Karpas-422 (cell line): ENCODE results near the gene CSH1. TPM values are rescaled to one million over a fixed set of nuclear protein-coding genes. Genes with fewer than 3 reads are reported as not detected.
"Not testable (repeated sequence)": the region's sequence is repeated elsewhere in the genome, so short reads cannot be mapped to it uniquely, and the experiment has no call there.

Experiments
- DNase-seq: peaks from one replicate; pipeline ENCODE4 v3.0.0-alpha.2; 2015
- H2AFZ ChIP-seq: fragments of 200-600 bp; sonication (generic); 2 replicates; pipeline ENCODE4 v1.6.1; 2014; ENCODE audit warnings: antibody characterized with exemption, low read length, mixed read lengths
- H3K27ac ChIP-seq: fragments of 200-600 bp; sonication (generic); 2 replicates; pipeline ENCODE4 v1.5.1; 2014; ENCODE audit warnings: mild to moderate bottlenecking, low read length, moderate library complexity
- H3K27me3 ChIP-seq: fragments of 200-600 bp; sonication (generic); 2 replicates; pipeline ENCODE4 v1.6.1; 2014; ENCODE audit warnings: low read length, mixed read lengths
- H3K36me3 ChIP-seq: fragments of 200-600 bp; sonication (generic); 2 replicates; pipeline ENCODE4 v1.6.1; 2014; ENCODE audit warnings: low read length, mixed read lengths; ENCODE audit not compliant: insufficient read depth
- H3K4me1 ChIP-seq: fragments of 200-600 bp; sonication (generic); 2 replicates; pipeline ENCODE4 v1.6.1; 2014; ENCODE audit warnings: mild to moderate bottlenecking, low read length, mixed read lengths
- H3K4me2 ChIP-seq: fragments of 200-600 bp; sonication (generic); 2 replicates; pipeline ENCODE4 v1.6.1; 2014; ENCODE audit warnings: low read length, low read depth, mild to moderate bottlenecking; ENCODE audit not compliant: poor library complexity, severe bottlenecking
- H3K4me3 ChIP-seq: fragments of 200-600 bp; sonication (generic); 2 replicates; pipeline ENCODE4 v1.5.1; 2014; ENCODE audit warnings: mild to moderate bottlenecking, antibody characterized with exemption, low read length, mixed read lengths
- H3K79me2 ChIP-seq: fragments of 200-600 bp; sonication (generic); 2 replicates; pipeline ENCODE4 v1.6.1; 2014; ENCODE audit warnings: mild to moderate bottlenecking, low read length, mixed read lengths
- H3K9ac ChIP-seq: fragments of 200-600 bp; sonication (generic); 2 replicates; pipeline ENCODE4 v1.6.0; 2014; ENCODE audit warnings: low read length
- H3K9me2 ChIP-seq: fragments of 200-600 bp; sonication (generic), shearing (Covaris generic); replicated peaks from 2 replicates; pipeline ENCODE4 v1.6.0; 2014; ENCODE audit warnings: mild to moderate bottlenecking, low read length, moderate library complexity; ENCODE audit not compliant: insufficient read depth
- H3K9me3 ChIP-seq: fragments of 300-700, 200-600 bp; sonication (generic); 2 replicates; pipeline ENCODE4 v1.6.1; 2014; ENCODE audit warnings: low read length, mixed read lengths
- H4K20me1 ChIP-seq: fragments of 200-600 bp; sonication (generic); 2 replicates; pipeline ENCODE4 v1.6.1; 2014; ENCODE audit warnings: mild to moderate bottlenecking, antibody characterized with exemption, low read length, low read depth; ENCODE audit not compliant: insufficient read depth
- total RNA-seq: library from RNA; depleted of rRNA; stranded (reverse); fragments of >200 nt; shearing (Covaris generic); gene quantifications from 2 replicates; pipeline ENCODE4 v1.2.3, GENCODE V29; 2014; ENCODE audit warnings: low replicate concordance

The CSH1 gene
- total RNA-seq, 1 experiment from 2014 or later: not detected

DNA sequence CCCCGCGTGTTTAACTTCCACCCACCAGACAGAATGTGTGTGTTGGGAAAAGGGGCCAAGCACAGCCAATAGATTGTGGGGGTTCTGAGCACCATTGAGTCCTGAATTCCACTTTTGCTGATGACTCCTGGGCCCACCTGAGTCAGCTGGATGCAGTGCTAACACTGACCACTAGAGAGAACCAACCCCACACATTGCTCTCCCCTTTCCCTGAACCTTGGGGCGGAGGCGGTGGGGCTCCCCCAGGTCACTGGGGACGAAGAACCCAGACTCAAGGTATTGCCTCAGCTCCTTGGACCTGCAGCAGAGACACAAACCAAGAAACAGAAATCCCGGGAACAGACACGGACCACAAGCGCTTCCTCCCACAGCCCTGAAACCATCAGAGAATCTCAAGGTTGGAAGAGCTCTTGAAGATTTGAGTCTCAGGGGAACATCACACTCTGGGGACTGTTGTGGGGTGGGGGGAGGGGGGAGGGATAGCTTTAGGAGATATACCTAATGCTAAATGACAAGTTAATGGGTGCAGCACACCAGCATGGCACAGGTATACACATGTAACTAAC is 22.2 kb downstream of the CSH1 start:
- H3K79me2 ChIP-seq, H3K4me2 ChIP-seq: not testable (repeated sequence)

DNA sequence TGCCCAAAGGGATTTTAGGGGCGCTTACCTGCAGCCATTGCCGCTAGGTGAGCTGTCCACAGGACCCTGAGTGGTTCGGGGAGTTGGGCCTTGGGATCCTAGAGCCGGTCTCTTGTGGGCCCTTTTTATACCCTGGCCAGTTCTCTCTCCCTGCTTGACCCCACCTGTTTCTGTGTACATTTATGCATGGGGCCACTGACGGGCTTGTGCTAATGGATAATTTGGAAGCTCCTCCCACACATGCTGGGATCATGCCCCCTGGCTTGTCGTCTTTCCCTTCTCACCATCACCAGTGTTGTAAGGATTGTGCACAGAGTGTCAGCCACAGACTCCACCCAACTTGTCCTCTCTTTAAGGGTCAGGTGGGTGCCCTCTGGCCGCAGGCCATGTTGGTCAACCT is 22.8 kb downstream of the CSH1 start, which contains the start of gene CSH2:
Gene CSH2 (minus strand): TSS at position 101 of the 400 bp plus-strand sequence. CDS start 63 bp downstream, at position 38.
- DNase-seq: not testable (repeated sequence)

More for the DNA sequence above, 22.2 kb downstream of the CSH1 start:
- not testable (repeated sequence) for H4K20me1 ChIP-seq, H3K9me2 ChIP-seq, DNase-seq, H3K4me1 ChIP-seq, H3K27ac ChIP-seq, H3K9me3 ChIP-seq, H3K36me3 ChIP-seq, H3K27me3 ChIP-seq, H3K4me3 ChIP-seq, H2AFZ ChIP-seq, H3K9ac ChIP-seq

DNA sequence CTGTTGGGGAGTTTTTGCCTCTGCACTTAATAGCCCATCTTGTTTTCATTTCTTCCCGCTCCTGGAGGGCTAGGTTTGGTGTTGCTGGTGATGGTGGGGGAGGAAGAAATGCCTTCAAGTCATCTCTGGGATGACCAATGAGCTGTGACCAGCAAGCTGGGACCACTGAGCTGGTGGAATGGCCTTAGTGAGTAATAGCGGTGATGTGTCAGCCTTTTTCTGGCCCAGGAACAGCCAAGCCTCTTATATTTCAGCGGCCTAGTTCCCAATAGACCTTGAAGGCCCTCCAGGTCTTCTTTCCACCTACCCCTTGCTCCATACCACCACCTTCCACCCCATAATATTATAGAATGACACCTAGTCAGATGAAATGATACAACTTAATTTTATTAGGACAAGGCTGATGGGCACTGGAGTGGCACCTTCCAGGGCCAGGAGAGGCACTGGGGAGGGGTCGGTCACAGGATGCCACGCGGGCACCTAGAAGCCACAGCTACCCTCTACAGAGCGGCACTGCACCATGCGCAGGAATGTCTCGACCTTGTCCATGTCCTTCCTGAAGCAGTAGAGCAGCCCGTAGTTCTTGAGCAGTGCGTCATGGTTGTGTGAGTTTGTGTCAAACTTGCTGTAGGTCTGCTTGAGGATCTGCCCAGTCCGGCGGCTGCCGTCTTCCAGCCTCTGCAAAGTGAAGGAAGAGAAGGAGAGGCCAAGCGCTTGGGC is 24.6 kb downstream of the CSH1 start:
- not testable (repeated sequence) for DNase-seq, H3K9ac ChIP-seq, H4K20me1 ChIP-seq, H2AFZ ChIP-seq, H3K27me3 ChIP-seq, H3K36me3 ChIP-seq, H3K4me3 ChIP-seq, H3K4me2 ChIP-seq, H3K79me2 ChIP-seq, H3K9me3 ChIP-seq, H3K27ac ChIP-seq, H3K4me1 ChIP-seq, H3K9me2 ChIP-seq

More for the DNA sequence above, 22.8 kb downstream of the CSH1 start, which contains the start of gene CSH2:
- H3K27me3 ChIP-seq, H3K36me3 ChIP-seq, H3K27ac ChIP-seq, H3K9me2 ChIP-seq, H3K9ac ChIP-seq, H3K79me2 ChIP-seq, H4K20me1 ChIP-seq, H2AFZ ChIP-seq, H3K4me3 ChIP-seq, H3K4me2 ChIP-seq, H3K4me1 ChIP-seq, H3K9me3 ChIP-seq: not testable (repeated sequence)

DNA sequence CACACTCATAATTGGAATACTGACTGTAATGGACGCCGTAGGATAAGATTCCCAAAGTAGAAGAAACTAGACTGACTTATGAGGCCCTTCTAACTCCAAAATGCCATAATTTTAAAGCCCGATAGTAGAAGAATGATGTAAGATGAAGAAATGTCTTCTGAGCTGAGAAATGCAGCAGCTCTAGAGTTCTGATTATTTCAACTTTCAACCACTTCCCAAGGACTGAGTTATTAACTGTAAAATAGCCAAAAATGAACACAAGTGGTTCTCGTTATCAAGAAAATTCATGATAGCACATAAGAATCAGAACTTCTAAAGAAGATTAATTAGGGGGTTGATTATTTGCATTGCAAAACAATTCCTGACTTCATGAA is 26.1 kb downstream of the CSH1 start:
- H3K4me1 ChIP-seq, H3K9ac ChIP-seq, H3K79me2 ChIP-seq, H3K4me2 ChIP-seq, H3K36me3 ChIP-seq, H3K27me3 ChIP-seq, H4K20me1 ChIP-seq, DNase-seq, H3K9me3 ChIP-seq, H3K9me2 ChIP-seq, H3K4me3 ChIP-seq, H3K27ac ChIP-seq, H2AFZ ChIP-seq: not testable (repeated sequence)

DNA sequence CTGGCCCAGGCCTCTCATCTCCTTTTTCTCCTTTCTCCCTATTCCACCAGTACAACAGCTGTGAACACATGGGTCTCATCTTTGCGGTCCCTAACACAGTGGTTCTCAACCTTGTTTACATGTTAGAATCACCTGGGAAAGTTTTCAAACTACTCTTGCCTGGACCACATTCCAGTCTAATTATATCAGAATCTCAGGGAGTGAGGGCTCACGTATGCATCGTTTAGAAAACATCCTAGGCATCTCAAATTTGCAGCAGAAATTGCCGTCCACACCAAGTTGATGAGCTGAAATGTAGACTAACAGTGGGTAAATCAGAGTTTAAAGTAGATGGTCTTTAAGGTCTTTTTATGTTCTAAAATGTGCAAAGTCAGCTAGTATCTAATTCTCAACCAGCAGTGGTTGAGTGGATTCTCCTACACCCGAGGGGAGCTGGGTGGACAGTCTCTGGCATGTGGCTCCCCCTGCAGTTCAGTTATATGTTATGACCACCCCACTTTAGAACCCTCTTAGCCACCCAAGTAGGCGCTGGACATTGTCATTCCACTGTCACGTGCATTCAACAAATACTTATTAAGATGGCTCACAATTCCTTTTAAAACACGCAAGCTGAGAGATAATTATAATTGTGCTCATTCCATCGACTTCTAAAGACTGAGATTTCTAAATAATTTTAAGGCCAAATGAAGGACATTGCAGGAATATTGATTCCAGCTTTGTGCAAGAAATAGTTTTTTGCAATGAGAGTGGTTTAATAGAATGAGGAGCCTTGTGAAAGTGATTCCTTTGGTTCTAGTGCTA is 26.7 kb downstream of the CSH1 start:
- not testable (repeated sequence) for H3K4me2 ChIP-seq, H3K9me3 ChIP-seq, DNase-seq, H3K4me3 ChIP-seq, H3K36me3 ChIP-seq, H2AFZ ChIP-seq, H3K27me3 ChIP-seq, H3K79me2 ChIP-seq, H3K4me1 ChIP-seq, H4K20me1 ChIP-seq, H3K27ac ChIP-seq, H3K9ac ChIP-seq, H3K9me2 ChIP-seq

DNA sequence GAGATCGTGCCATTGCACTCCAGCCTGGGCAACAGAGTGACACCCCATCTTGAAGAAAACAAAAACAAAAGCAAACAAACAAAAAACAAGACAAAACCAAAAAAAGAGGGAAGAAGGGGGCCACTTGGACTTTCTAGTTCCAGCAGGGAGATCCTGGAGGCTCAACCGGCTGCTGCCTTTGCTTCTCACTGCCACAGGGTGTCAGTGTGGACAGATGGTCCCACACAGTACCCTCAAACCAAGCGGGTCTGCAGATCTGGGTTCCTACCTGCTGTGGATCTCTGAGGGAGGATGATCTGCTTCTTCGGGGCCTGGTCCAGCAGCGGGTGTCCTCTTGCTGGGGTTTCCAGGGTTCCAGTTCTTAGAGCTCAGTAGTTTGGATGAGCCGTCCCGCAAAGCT is 29.7 kb downstream of the CSH1 start:
- H3K27me3 ChIP-seq, H3K9me2 ChIP-seq, H3K4me2 ChIP-seq, H3K27ac ChIP-seq, H3K4me1 ChIP-seq, H3K79me2 ChIP-seq, DNase-seq, H3K9me3 ChIP-seq, H2AFZ ChIP-seq, H3K36me3 ChIP-seq, H4K20me1 ChIP-seq, H3K4me3 ChIP-seq, H3K9ac ChIP-seq: not testable (repeated sequence)

DNA sequence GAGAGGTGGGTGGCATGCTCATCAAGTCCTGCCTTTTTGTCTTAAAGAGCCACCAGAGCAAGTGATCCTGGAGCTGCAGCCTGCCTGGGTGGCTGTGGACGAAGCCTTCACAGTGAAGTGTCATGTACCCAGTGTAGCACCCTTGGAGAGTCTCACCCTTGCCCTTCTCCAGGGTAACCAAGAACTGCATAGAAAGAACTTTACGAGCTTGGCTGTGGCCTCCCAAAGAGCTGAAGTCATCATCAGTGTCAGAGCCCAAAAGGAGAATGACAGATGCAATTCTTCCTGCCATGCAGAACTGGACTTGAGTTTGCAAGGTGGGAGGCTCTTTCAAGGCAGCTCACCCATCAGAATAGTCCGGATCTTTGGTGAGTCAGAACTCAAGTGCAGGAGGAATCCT is 37.1 kb downstream of the CSH1 start:
- H3K4me3 ChIP-seq: no peak overlapping the region
- H3K4me1 ChIP-seq: no peaks in the 10 kb centered on the region
- no peaks in the 10 kb centered on the region for H3K9me2 ChIP-seq
- H3K36me3 ChIP-seq: no peaks in the 10 kb centered on the region
- no peak overlapping the region for H2AFZ ChIP-seq
- no peak for DNase-seq
- no peak overlapping the region for H3K4me2 ChIP-seq
- no peaks in the 10 kb centered on the region for H3K27me3 ChIP-seq
- no peaks in the 10 kb centered on the region for H3K79me2 ChIP-seq
- H4K20me1 ChIP-seq: no peaks in the 10 kb centered on the region
- H3K9me3 ChIP-seq: no peaks in the 10 kb centered on the region
- H3K9ac ChIP-seq: no peak overlapping the region
- no peak overlapping the region for H3K27ac ChIP-seq

DNA sequence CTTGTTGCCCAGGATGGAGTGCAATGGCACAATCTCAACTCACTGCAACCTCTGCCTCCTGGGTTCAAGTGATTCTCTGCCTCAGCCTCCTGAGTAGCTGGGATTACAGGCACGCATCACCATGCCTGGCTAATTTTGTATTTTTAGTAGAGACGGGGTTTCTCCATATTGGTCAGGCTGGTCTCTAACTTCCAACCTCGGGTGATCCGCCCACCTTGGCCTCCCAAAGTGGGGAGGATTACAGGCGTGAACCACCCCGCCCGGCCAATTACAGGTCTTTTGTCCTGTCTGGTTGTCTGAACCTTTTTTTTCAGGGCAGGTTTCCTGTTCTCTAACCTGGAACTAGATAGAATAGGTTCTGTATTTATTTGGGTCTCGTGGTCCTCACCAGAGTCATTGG is 39.9 kb downstream of the CSH1 start:
- not testable (repeated sequence) for H3K4me2 ChIP-seq, H3K4me3 ChIP-seq, DNase-seq, H4K20me1 ChIP-seq, H3K27me3 ChIP-seq, H3K36me3 ChIP-seq, H3K27ac ChIP-seq, H3K4me1 ChIP-seq, H3K9me2 ChIP-seq, H3K9me3 ChIP-seq, H3K9ac ChIP-seq, H2AFZ ChIP-seq, H3K79me2 ChIP-seq
